K562 treated with DMSO at 1 percent for 48 hours (cell line): ENCODE measurements around the gene RERG. TPM values are rescaled to one million over a fixed set of nuclear protein-coding genes. Genes with fewer than 3 reads are reported as not detected.

ENCODE experiments used
- total RNA-seq: library from RNA; unstranded; fragments of 300-600 nt; gene quantifications from 2 replicates; pipeline ENCODE4 v1.2.3, GENCODE V29; 2022; ENCODE audit warnings: low replicate concordance; ENCODE audit errors: extremely low read depth

The RERG gene, protein sequence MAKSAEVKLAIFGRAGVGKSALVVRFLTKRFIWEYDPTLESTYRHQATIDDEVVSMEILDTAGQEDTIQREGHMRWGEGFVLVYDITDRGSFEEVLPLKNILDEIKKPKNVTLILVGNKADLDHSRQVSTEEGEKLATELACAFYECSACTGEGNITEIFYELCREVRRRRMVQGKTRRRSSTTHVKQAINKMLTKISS
- total RNA-seq = not detected in 2 replicates

DNA sequence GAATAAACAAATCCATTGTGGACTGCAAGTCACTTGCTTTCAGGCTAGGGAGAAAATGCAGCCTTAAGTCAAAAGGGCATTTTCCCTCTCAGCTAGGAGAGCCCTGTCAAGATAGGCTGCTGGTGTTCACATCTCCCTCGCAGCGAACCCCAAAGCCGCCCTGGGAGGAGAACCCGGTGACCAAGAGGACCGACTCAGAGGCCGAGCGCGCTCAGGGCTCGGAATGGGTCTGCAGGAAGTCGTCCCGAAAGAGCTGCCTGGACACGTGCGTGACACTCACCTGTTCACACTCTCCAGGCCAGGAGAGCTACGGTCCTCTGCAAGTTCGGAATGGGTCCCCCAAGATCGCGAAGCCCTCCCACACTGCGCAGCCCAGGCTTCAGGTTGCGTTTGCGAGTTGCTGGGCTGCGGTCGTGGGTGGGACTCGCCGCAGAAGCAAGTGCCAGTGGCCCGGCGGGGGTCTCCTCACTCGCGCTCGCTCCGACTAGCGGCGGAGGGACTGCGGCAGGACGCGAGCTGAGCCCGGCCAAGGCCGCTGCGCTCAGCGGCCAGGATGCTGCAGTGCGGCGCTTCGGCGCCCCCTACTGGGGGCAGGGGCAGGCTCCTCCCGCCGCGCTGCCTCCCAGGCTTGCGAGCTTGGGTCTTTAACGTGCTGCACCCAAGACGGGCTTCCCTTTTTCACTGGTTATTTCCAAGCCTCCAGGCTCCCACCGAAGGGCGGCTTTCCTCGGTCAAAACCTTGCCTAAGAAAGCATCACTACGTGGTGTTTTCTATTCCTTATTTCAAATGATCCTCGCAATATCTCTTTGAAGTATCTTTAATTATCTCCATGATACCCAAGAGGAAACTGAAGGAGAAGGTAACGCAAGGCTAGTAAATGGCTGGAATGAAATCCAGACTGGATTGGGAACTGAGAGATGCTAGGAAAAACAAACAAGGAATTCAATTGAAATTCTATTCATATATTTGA, at the start of gene RERG:
Gene RERG, minus strand, starts transcription at position 503 of the 971 bp plus-strand sequence. CDS start 3,928 bp downstream, outside the sequence.

Other genes with a start within 250 kb of the RERG start
- not detected in 2 replicates for gene PDE6H, start 248.4 kb downstream of the RERG start, total RNA-seq
- gene PTPRO, start 101.1 kb upstream of the RERG start, total RNA-seq = not detected in 2 replicates